Panc1 (cell line): ENCODE results near the gene SPIRE1. TPM values are rescaled to one million over a fixed set of nuclear protein-coding genes. Genes with fewer than 3 reads are reported as not detected.

Source experiments
- ATAC-seq: fragments of 200-7000 bp; cut with Tn5 transposase; 2 replicates; pipeline ENCODE4 v1.9.1; 2020; ENCODE audit warnings: mild to moderate bottlenecking, moderate library complexity
- BruUV-seq: library from RNA; stranded (reverse); fragments of 400-500 nt; replicated peaks from 2 replicates; lab custom pipeline; 2021; lab: Mats Ljungman, UMichigan
- CTCF ChIA-PET: fragments of 300-600 bp; sonication (Branson Sonifier 250); formaldehyde crosslinking; loops from one replicate; lab custom pipeline; 2022; ENCODE audit warnings: antibody characterized with exemption; lab: Charles Lee
- POLR2A ChIA-PET: fragments of 300-600 bp; sonication (Branson Sonifier 250); formaldehyde crosslinking; loops from one replicate; lab custom pipeline; 2022; ENCODE audit warnings: antibody characterized with exemption; lab: Charles Lee
- DNase-seq: peaks from one replicate; pipeline ENCODE4 v3.0.0-alpha.2; 2010; ENCODE audit warnings: low read depth, low spot score
- H3K27ac ChIP-seq: 2 replicates; pipeline ENCODE4 v1.5.1; 2011; ENCODE audit warnings: mild to moderate bottlenecking, low read length, inconsistent platforms
- H3K27me3 ChIP-seq: fragments of 200-500 bp; sonication (Bioruptor generic); 2 replicates; pipeline ENCODE4 v1.6.0; 2014; ENCODE audit warnings: low read length, inconsistent platforms; ENCODE audit not compliant: control insufficient read depth, insufficient read depth
- H3K36me3 ChIP-seq: fragments of 200-500 bp; sonication (Bioruptor generic); 2 replicates; pipeline ENCODE4 v1.5.1; 2014; ENCODE audit warnings: inconsistent platforms, mild to moderate bottlenecking, low read length, moderate library complexity; ENCODE audit not compliant: control insufficient read depth, insufficient read depth
- H3K4me1 ChIP-seq: 2 replicates; pipeline ENCODE4 v1.5.1; 2011; ENCODE audit warnings: inconsistent platforms, mild to moderate bottlenecking, low read length, moderate library complexity; ENCODE audit not compliant: control insufficient read depth, insufficient read depth
- H3K4me3 ChIP-seq, 2 experiments: 2 replicates each; pipeline ENCODE4 v1.5.1; 2011 to 2012; ENCODE audit warnings: low read depth in 2 of 2, low read length in 2 of 2, mild to moderate bottlenecking in 2 of 2, inconsistent platforms in 1 of 2, moderate library complexity in 1 of 2
- H3K9me3 ChIP-seq: fragments of 200-500 bp; sonication (Bioruptor generic); 2 replicates; pipeline ENCODE4 v1.5.1; 2014; ENCODE audit warnings: low read depth, mild to moderate bottlenecking, inconsistent platforms, low read length, moderate library complexity; ENCODE audit not compliant: control insufficient read depth, insufficient read depth
- POLR2AphosphoS5 ChIP-seq: IDR thresholded peaks from 2 replicates; pipeline ENCODE4 v1.6.1; 2012; ENCODE audit warnings: mild to moderate bottlenecking, low read depth, low read length, moderate library complexity
- SIN3A ChIP-seq: IDR thresholded peaks from 2 replicates; pipeline ENCODE4 v1.6.1; 2012; ENCODE audit warnings: low read depth, mild to moderate bottlenecking, low read length, moderate library complexity, borderline replicate concordance; ENCODE audit not compliant: insufficient read depth
- TCF7L2 ChIP-seq: IDR thresholded peaks from 2 replicates; pipeline ENCODE4 v1.6.1; 2011; ENCODE audit warnings: mild to moderate bottlenecking, low read depth, low read length, inconsistent platforms
- in situ Hi-C: cut with HindIII; loops from 2 replicates; pipeline ENCODE4 v1.10.0; 2016; ENCODE audit warnings: low sequenced_read_pairs, low pct_unique_long_range_greater_than_20kb
- intact Hi-C: fragments of 100-400 bp; cut with micrococcal nuclease; formaldehyde crosslinking; loops from one replicate; pipeline ENCODE4 v1.10.0; 2022; ENCODE audit not compliant: unreplicated experiment
- total RNA-seq: library from RNA; stranded (reverse); gene quantifications from one replicate; pipeline ENCODE4 v1.2.1, GENCODE V29; 2021; ENCODE audit not compliant: unreplicated experiment
- TF ChIP-seq, protein P1 (sequence below): fragments of 450-650 bp; IDR thresholded peaks from 2 replicates; pipeline ENCODE4 v1.5.1; 2017; ENCODE audit warnings: mild to moderate bottlenecking
- TF ChIP-seq, protein P2 (sequence below), 2 experiments: IDR thresholded peaks; 2 replicates each; pipeline ENCODE4 v1.6.1; 2011 to 2012; ENCODE audit warnings: low read depth in 2 of 2, control low read depth in 1 of 2, low read length in 1 of 2, mild to moderate bottlenecking in 1 of 2, moderate library complexity in 1 of 2; ENCODE audit not compliant: insufficient read depth in 1 of 2

The SPIRE1 gene
- total RNA-seq, 1 experiment from 2014 or later: 45.5 TPM

DNA sequence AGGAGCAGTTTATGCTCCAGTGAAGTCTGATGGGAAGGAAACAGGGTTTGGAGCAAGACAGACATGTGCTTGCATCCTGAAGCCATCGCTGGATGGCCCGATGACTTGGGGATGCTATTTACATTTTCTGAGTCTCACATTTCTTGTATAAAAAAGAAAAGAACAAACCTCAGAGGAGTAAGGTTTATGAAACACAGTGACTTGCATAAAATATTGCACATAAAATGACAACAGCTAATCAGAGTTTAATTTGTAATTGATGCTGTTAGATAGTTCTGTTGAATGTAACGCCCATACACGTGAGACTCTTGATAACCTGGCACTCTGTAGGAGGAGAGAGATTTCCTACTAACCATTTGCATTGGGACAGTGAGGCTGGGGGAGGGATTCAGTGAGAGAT lies 233.7 kb downstream of the SPIRE1 start:
- in situ Hi-C loops (no loop called here), intact Hi-C loops (no loop called here)
- no peaks in the 10 kb centered on the region for H3K9me3 ChIP-seq
- ChIA-PET CTCF (no interaction called here), POLR2A (no interaction called here)
- no peaks in the 10 kb centered on the region for H3K36me3 ChIP-seq
- H3K4me3 ChIP-seq: no peak overlapping the region
- ATAC-seq: no peak
- H3K27ac ChIP-seq: no peak overlapping the region
- peaks cover 4% of the 10 kb centered on the region; the same call in 1 of the 2 replicates for H3K4me1 ChIP-seq
- no TSS peak for BruUV-seq
- TF ChIP-seq POLR2AphosphoS5 (no peak), TCF7L2 (no peak), SIN3A (no peak)
- TF ChIP-seq, protein P1, sequence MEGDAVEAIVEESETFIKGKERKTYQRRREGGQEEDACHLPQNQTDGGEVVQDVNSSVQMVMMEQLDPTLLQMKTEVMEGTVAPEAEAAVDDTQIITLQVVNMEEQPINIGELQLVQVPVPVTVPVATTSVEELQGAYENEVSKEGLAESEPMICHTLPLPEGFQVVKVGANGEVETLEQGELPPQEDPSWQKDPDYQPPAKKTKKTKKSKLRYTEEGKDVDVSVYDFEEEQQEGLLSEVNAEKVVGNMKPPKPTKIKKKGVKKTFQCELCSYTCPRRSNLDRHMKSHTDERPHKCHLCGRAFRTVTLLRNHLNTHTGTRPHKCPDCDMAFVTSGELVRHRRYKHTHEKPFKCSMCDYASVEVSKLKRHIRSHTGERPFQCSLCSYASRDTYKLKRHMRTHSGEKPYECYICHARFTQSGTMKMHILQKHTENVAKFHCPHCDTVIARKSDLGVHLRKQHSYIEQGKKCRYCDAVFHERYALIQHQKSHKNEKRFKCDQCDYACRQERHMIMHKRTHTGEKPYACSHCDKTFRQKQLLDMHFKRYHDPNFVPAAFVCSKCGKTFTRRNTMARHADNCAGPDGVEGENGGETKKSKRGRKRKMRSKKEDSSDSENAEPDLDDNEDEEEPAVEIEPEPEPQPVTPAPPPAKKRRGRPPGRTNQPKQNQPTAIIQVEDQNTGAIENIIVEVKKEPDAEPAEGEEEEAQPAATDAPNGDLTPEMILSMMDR: no peak
- TF ChIP-seq, protein P2, sequence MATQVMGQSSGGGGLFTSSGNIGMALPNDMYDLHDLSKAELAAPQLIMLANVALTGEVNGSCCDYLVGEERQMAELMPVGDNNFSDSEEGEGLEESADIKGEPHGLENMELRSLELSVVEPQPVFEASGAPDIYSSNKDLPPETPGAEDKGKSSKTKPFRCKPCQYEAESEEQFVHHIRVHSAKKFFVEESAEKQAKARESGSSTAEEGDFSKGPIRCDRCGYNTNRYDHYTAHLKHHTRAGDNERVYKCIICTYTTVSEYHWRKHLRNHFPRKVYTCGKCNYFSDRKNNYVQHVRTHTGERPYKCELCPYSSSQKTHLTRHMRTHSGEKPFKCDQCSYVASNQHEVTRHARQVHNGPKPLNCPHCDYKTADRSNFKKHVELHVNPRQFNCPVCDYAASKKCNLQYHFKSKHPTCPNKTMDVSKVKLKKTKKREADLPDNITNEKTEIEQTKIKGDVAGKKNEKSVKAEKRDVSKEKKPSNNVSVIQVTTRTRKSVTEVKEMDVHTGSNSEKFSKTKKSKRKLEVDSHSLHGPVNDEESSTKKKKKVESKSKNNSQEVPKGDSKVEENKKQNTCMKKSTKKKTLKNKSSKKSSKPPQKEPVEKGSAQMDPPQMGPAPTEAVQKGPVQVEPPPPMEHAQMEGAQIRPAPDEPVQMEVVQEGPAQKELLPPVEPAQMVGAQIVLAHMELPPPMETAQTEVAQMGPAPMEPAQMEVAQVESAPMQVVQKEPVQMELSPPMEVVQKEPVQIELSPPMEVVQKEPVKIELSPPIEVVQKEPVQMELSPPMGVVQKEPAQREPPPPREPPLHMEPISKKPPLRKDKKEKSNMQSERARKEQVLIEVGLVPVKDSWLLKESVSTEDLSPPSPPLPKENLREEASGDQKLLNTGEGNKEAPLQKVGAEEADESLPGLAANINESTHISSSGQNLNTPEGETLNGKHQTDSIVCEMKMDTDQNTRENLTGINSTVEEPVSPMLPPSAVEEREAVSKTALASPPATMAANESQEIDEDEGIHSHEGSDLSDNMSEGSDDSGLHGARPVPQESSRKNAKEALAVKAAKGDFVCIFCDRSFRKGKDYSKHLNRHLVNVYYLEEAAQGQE (IDR thresholded peaks at IDR 0.05; ENCODE audit: insufficient read depth in 1 of 2, low read depth in 2 of 2, low read length in 1 of 2): no peak
- no peak for DNase-seq
- H3K27me3 ChIP-seq: no peaks in the 10 kb centered on the region

DNA sequence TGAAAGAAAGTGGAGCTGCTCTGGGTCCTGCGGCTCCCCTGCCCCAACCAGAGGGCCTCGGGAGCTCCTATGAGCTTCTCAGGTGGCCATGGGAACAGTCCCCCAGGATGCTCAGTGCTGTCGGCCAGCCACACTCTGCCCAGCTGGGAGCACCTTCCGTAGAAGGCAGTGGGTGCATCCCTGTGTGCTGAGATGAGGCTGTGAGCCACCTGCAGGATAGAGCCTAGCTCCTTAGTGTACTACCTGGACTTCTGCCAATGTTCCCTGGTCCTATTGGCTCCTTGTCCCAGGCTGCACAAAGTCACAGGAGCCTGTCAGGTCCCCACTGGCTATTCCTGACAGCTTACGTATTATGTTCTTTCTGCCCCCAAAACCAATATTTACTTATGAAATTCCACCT lies 234.1 kb downstream of the SPIRE1 start:
- no peaks in the 10 kb centered on the region for H3K9me3 ChIP-seq
- no peaks in the 10 kb centered on the region for H3K27me3 ChIP-seq
- ChIA-PET POLR2A (no interaction called here), CTCF (interaction anchor here (1.0 kb wide), 1 partner anchor 31 kb away, joined by 3 read pairs; no protein-coding TSS in a partner anchor)
- in situ Hi-C loops (no loop called here), intact Hi-C loops (no loop called here)
- H3K36me3 ChIP-seq: no peaks in the 10 kb centered on the region
- TF ChIP-seq, protein P1: no peak
- TF ChIP-seq TCF7L2 (no peak), SIN3A (no peak), POLR2AphosphoS5 (no peak)
- TF ChIP-seq, protein P2 (IDR thresholded peaks at IDR 0.05; ENCODE audit: insufficient read depth in 1 of 2, low read depth in 2 of 2, low read length in 1 of 2): no peak
- ATAC-seq: no peak
- H3K27ac ChIP-seq: no peak overlapping the region
- peaks cover 4% of the 10 kb centered on the region; the same call in 1 of the 2 replicates for H3K4me1 ChIP-seq
- no peak for DNase-seq
- no peak overlapping the region for H3K4me3 ChIP-seq
- BruUV-seq: no TSS peak
